NCI-H2081 treated with DMSO at 0.1 percent for 48 hours (cell line): ENCODE results near the gene MAGEA10.
"Not testable (repeated sequence)": the region's sequence is repeated elsewhere in the genome, so short reads cannot be mapped to it uniquely, and the experiment has no call there.

ENCODE experiments used
- DNase-seq: peaks from one replicate; lab custom pipeline; 2025; lab: John Stamatoyannopoulos, UW

The MAGEA10 gene

DNA sequence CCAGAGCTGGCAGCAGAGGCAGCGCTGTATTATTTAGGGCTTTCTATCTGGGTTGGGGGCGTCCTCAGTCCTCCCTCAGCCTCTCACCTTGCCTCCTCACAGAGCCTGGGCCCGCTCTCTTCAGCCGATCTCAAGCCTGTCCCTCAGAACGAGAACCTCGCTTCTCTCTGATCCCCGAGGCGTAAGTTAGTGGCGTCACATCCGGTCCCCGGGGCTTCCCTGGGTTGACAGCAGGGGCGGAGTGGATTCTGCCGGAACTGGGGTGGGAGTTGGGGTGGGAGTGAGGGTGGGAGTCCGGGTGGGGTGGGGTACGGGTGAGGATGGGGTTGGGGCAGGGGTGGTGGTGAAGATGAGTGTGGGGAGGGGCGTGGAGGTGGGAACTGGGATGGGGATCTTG lies at the start of gene MAGEA10:
TSS of gene MAGEA10 (minus strand) at position 190 of the 397 bp plus-strand sequence. CDS start 2,957 bp downstream, outside the sequence.
- DNase-seq = no peak

DNA sequence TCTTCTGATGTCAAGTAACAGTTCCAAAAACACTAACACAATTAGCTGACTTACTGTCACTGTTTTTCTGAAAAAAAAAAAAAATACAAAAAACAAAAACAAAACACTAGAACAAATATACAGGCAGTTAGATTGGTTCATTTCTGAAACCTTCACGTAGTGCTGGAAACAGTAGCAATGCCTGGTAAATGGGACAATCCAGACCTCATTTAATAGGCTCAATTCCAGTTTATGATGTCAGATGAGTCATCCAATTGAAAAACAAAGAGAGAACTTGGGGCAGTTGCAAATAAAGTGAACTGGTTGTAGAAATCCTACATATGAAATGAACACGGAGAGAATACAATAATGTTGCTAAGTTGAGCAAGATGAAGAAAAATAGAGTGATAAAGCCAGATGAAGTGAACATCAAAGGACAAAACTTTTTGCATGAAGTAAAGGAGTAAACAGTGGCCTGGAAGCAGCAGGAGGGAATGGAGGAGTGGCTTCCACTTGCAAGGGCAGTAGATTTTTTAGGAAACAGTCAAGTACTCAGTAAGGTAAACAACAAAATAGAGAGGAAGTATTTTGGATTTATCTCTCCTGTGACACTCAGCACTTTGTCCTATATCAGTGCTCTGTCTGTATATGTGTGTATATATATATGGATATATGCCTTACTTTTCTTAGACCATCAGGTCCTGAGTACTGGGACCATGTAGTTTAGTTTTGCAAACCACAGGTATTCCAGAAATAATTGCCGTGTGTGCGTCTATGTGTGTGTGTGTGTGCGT lies 39.3 kb upstream of the MAGEA10 start:
- no peak for DNase-seq

DNA sequence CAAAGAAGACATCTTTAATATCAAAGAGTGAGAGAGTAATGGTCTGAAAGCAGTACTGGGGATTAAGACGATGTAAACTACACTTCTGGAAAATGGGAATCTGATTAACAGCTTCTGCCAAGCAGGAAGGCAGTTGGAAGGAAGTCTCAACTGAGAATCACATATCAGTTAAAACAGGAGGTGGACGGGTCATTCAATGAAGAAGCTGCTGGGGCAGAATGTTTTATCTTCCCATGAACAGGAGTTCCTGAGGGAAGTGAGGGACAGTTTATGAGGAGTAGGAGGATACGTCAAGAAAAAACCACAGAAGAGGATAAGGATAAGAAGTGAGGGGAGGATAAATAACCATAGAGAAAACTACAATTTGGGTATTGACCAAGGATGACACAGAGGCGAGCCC lies 38.7 kb upstream of the MAGEA10 start:
- no peak for DNase-seq

DNA sequence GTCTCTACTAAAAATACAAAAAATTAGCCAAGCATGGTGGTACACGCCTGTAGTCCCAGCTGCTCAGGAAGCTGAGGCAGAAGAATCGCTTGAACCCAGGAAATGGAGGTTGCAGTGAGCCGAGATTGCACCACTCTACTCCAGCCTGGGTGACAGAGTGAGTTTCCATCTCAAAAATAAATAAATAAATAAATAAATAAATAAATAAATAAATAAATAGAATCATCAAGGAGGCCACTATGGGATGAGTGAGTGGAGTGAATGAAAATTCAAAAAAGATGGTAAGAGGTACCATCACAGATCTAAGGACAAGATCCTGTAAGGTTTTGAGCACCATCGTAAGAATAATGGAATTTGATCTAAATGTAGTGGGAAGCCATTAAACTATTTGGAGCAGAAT lies 37.5 kb upstream of the MAGEA10 start:
- DNase-seq = not testable (repeated sequence)

DNA sequence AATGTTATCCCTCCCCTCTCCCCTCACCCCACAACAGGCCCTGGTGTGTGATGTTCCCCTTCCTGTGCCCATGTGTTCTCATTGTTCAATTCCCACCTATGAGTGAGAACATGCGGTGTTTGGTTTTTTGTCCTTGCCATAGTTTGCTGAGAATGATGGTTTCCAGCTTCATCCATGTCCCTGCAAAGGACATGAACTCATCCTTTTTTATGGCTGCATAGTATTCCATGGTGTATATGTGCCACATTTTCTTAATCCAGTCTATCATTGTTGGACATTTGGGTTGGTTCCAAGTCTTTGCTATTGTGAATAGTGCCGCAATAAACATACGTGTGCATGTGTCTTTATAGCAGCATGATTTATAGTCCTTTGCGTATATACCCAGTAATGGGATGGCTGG lies 35.5 kb upstream of the MAGEA10 start:
- DNase-seq = not testable (repeated sequence)

DNA sequence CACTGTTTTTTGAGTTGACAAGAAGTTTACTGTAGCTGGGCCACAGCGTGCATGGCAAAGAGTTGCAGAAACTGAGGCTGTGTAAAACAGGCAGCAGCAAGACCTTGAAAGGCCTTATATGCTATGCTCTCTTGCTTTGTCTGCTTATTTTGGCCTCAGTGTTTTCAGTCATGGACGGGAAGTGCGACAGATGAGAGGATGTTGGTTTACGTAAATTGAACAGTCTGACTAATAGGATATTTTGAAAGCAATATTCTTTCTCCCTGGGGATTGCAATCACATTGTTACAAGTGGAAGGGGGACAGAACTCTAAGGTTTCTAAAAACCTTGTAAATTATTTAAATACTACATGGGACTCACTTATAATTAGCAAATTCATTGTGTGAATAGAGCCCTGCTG lies 32.2 kb upstream of the MAGEA10 start:
- DNase-seq = no peak

DNA sequence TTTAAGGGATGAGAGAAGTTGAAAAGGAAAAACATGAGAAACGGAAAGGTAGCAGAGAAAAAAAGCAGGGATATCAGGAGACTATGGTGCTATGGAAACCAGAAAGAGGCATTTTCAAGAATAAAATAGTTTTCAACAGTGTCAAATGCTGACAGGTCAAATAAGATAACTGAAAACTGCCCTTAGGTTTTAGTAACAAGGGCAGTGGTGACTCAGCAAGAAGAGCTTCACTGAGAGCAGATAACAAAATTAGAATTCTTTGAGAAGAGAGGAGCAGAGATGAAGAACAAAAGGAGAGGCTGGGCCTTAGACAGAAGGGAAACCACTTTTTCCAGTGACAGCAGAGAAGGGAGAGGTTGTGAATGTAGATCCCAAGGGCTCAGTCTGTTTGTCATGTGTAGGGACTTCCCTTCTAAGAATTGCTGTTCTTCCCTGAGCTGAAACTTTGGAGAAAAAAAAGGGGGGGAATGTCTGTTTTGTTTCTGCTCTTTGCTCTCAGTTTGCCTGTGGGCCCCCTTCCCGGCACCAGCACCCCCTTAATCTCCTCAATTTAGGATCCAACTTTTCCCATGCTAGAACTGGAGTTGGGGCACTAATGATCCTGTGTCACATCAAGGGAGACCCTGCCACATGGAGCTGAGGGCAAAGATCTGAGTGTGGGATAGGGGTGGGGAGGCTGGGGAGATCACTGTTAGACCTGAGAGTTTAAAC lies 26.8 kb upstream of the MAGEA10 start:
- no peak for DNase-seq

DNA sequence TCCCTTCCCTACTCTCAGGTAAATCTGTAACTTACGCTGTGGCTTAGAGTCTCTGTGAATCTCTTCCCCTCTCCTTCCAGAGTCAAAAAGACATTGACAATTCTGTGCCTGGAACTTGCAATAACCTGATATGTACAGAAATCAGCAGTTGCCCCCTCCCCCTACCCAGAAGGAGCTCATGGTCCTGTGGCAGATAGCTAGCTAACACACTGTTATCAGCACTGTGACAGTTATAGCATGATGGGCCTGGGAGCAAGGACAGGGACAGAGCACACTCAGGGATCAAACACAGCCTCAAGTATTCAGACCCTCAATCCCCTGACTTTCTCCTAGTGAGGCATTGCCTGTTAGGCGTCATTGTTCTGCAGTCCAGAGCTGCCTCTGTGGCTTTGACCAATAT lies 18.7 kb upstream of the MAGEA10 start:
- DNase-seq = no peak

DNA sequence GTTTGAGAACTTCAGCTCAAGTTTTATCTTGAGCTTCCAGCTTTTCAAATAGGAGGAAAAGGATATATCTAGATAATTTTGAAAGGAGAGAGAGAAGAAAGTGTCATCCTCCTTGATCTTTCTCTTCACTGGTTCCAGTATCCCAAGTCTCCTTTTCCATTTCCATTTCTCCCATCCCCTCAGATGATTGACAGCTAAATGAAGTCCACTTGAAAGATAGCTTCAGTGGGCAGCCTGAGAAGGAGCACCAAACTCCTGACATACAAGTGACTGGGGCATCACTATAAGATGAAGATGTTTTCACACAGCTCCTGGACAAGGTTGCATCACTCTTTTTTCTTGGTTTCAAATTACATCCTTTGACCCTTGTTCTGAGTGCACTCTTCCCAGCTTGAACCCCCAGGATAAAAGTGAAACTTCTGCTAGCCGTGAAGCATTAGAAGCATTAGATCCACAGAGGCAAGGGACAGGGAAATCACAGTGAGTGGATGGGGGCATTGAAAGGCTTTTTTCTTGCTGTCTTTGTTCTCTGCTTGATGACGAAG lies 17.5 kb upstream of the MAGEA10 start:
- no peak for DNase-seq

DNA sequence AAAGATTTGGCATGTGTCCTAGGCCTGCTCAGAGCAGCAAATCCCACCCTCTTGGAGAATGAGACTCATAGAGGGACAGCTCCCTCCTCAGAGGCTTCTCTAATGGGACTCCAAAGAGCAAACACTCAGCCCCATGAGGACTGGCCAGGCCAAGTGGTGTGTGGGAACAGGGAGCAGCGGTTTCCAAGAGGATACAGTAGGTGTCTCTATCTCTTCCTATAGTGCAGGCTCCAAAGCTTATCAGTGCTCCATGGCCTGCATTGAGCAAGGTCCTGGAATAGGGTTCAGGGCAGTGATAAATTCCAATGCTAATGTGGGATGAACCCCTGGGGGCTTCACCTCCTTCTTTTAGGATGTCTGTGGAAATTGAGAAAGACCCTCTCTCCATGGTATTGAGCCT lies 15.7 kb upstream of the MAGEA10 start:
- DNase-seq = no peak

DNA sequence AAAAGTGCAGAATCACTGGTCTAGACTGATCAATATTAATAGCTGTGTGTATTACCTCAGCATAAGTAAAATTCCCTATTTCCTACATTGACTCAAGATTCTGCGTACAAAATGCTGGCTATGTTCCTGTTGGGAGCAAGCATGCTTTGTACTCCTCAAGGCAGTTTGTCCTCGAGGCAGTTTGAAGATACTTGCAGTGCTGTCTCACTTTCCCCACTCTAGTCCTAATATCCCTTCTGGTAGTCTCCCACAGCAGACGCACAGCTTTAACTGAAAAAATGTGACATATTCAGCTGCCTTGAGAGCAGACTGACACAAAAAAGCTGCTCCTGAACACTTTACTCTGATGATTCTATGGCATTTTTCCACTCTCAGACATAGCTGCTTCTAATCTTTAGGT lies 12.9 kb upstream of the MAGEA10 start:
- no peak for DNase-seq

DNA sequence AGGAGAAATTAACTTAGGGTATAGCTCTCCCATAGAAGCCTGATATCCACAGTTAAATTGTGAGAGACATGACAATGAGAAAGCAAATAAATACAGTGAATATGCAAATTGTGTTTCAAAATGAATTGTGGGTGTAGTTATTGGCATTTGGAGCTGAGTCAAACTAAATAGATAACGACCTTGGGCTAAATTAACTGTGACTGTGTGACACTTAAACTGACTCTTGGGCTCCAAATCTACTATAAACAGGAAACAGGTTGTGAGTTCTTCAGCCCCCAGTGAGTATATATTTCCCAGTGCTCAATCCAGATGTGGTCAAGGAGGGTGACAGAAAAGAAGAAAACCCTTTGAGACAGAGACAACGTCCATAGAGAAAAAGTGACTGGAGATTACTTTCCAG lies 11.3 kb upstream of the MAGEA10 start:
- no peak for DNase-seq

DNA sequence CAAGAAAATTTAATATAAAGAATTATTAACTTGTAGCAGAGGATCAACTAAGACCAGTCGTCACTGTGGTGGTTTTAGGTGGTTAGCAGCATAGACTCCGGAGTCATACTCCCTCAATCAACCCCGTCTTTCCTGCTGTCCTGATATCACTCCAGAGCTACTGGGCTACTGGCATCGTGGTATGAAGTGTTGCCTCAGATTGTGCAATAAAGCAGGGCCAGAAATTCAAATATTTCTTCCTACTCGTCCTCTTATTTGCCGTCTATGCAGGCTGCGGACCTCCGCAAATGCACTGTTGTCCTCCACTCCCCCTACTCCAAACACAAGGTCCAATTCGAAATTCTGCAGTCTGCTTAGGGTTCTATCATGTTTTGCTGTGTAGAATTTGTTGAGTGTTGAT lies 1.2 kb upstream of the MAGEA10 start:
- DNase-seq = no peak

DNA sequence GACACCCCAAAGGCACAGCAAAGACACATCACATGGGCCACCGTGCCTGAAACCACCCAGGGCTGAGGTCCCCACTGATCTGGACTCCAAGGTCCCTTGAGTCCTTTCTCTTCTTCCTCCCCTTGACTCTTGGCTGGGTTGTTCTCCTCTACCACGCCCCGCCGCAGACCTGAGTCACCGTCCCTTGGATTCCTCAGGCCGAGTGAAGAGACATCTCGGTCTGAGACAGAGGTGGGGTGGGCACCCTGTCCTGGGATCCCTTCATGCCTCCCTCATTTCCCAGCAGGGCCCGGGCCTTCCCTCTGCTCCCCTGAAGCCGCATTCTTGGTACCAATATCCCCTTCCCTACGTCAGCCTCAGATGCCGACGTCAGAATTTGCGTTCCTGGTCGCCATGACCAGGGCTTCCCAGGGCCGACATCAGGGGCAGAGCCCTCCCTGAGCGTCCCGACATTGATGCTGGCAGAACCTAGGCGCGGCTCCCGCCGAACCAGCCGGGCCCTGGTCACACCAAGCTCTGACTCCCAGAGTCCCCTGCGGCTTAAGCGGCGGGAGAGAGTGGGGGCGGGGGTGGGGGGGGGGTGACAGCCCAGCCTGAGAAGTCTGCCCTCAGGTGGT lies 498 bp downstream of the MAGEA10 start:
- no peak for DNase-seq

DNA sequence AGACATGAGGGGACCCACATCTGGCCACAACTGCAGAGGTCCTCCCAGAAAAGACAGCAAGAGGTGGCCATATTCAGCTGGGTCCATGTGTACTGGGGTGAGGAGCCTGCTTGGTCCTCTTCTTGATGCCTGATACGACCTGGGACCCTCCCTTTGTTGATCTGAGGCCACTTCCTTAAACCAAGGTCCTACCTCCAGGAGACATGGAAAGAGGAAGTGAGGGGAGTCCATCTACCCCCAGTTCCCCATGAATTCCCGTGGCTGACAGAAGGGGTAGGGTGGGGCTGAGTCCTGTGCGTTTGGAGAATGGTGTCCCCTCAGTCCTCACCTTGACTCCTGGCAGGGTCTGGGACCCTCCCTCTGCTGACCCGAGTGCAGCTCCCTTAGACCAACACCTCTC lies 2.1 kb downstream of the MAGEA10 start:
- DNase-seq = no peak

DNA sequence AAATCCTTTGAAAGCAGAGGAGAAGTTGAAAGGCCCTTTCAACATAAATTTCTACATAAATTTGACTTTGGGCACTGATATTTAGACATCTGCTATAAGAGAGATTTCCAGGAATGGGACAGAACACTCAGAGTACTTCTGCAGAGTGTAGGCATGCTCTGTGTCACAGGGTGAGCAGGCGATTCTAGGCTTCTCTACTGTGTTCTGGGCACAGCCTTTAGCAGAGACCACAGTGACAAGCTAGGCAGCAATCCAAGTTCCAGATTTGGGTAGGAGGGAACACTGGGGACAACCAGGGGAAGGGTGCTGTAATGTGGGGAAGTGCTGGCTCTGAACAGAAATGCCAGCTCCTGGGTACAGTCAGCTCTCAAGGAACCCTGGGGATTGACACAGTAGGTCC lies 6.9 kb downstream of the MAGEA10 start:
- no peak for DNase-seq

DNA sequence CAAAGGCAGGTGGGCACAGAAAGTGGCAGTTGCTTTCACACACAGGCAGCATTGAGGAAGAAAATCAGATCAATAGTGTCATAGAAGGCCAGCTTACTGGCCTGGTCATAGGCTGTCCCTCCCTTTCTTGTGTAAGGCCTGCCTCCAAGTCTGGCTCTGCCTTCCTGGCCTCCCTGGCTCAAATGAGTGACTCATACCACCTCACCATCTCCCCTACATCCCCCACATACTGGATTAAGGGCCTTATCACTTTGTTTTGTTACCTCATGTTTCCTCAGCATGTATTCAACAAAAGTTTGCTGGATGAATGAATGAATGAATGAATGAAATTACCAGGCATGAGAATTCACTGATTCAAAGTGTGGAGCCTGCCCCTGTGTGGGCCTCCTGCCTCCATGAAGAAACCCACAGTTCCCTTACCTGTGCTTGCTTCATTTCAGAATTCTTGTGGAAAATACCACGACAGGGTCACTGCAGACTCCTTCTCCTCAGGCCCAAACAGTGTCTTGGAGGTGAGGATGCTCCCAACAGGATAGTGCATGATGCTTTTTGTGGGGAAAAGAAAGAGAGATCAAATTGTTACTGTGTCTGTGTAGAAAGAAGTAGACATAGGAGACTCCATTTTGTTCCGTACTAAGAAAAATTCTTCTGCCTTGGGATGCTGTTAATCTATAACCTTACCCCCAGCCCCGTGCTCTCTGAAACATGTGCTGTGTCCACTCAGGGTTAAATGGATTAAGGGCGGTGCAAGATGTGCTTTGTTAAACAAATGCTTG lies 9.1 kb downstream of the MAGEA10 start:
- DNase-seq = not testable (repeated sequence)

DNA sequence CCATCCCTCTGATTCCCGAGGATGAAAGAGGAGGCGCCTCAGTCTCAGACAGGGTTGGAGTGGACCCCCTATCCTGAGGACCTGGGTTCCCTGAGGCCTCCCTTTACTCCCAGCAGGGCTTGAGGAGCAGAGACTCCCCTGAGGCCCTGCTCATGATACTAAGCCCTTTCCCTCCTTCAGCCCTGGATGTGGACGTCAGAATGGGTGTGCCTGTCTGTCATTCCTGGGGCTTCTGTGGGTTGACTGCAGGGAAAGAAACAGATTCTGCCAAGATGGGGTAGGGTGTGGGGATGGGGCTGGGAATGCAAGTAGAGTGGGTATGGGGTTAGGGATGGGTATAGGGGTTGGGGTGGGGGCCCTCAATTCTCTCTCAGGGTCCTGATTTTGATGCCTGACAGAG lies 21.1 kb downstream of the MAGEA10 start:
- no peak for DNase-seq

DNA sequence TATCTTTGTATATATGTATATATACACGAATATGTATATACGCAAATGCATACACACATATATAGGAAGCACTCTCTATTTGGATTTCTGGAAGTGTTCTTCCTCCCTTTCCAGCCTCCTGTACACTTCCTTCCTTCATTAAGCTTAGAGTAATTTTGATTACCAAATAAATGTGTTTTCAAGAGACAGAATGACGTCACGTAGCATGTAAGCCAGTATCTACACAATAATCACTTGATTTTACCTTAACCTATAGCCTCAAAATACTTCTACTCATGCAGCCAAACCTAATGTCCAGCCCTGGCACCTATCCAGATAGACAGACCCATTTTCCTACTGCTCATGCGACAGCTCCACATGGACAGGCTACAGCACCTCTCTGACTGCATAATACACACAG lies 29.9 kb downstream of the MAGEA10 start:
- DNase-seq = no peak

DNA sequence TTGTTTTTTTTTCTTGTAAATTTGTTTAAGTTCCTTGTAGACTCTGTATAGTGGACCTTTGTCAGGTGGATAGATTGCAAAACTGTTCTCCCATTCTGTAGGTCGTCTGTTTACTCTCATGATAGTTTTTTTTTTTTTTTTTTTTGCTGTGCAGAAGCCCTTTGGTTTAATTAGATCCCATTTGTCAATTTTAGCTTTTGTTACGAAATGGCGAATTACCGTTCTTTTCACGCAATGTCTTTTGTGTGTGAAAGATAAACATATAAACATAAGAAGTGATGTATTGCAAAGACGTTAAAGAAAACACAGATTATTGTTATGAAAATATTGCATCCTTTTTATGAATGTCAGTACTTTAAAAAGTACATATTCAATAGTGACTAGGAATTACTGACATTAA lies 34.5 kb downstream of the MAGEA10 start:
- no peak for DNase-seq

DNA sequence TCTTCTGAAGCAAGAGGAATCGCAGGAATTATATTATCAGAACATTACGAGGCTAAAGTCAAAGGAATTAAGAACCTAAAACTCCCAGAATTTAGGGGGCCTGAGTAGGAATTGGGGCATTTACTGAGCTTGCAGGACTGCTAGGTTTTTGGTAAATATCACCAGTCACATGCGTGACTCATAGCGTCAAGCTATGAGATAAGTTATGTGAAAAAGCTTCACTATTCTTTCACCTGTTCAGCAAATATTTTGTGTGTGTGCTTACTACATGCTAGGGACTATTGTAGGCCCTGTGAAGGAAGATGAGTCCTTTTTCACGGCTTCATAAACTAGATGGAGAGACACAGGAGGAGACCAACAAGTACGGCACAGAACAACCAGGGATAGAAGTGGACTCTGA lies 52.2 kb downstream of the MAGEA10 start:
- DNase-seq = no peak
